ENCODE results near the gene WDPCP.

DNA sequence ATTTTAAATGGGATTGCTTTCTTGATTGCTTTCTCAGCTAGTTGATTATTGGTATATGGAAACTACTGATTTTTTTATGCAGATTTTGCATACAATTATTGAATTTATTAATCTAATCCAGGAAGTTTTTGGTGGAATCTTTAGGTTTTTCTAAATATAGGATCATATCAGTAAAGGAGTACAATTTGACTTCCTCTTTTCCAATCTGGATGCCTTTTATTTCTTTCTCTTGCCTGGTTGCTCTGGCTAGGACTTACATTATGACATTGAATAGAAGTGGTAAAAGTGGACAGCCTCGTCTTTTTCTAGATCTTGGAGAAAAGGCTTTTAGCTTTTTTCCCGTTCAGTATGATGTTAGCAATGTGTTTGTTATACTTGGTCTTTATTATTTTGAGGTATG lies 486.3 kb downstream of the WDPCP start:
- TF ChIP-seq RARB (CRISPR knock-in tag; IDR thresholded peaks at IDR 0.05) (no peak), ISL1 (CRISPR knock-in tag; IDR thresholded peaks at IDR 0.05) (no peak), TOX (CRISPR knock-in tag; IDR thresholded peaks at IDR 0.05; ENCODE audit: borderline replicate concordance) (no peak), ZNF565 (CRISPR knock-in tag; conservative IDR thresholded peaks at IDR 0.05; ENCODE audit: low read depth) (no peak)
- TF ChIP-seq, protein P1, sequence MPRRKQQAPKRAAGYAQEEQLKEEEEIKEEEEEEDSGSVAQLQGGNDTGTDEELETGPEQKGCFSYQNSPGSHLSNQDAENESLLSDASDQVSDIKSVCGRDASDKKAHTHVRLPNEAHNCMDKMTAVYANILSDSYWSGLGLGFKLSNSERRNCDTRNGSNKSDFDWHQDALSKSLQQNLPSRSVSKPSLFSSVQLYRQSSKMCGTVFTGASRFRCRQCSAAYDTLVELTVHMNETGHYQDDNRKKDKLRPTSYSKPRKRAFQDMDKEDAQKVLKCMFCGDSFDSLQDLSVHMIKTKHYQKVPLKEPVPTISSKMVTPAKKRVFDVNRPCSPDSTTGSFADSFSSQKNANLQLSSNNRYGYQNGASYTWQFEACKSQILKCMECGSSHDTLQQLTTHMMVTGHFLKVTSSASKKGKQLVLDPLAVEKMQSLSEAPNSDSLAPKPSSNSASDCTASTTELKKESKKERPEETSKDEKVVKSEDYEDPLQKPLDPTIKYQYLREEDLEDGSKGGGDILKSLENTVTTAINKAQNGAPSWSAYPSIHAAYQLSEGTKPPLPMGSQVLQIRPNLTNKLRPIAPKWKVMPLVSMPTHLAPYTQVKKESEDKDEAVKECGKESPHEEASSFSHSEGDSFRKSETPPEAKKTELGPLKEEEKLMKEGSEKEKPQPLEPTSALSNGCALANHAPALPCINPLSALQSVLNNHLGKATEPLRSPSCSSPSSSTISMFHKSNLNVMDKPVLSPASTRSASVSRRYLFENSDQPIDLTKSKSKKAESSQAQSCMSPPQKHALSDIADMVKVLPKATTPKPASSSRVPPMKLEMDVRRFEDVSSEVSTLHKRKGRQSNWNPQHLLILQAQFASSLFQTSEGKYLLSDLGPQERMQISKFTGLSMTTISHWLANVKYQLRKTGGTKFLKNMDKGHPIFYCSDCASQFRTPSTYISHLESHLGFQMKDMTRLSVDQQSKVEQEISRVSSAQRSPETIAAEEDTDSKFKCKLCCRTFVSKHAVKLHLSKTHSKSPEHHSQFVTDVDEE (CRISPR knock-in tag; IDR thresholded peaks at IDR 0.05) = no peak
